ENCODE results near the gene ASB18. TPM values are rescaled to one million over a fixed set of nuclear protein-coding genes. Genes with fewer than 3 reads are reported as not detected.

The ASB18 gene
- total and polyA plus RNA-seq, 2 experiments from 2014 or later: not detected

- ATAC-seq: peak; percentile 12
Observed at GRCh38 chr2:236238751-236239150, 25.5 kb downstream of the ASB18 start.

GRCh38 chr2:236237468-236238190 is 26.6 kb downstream of the ASB18 start:
- H3K27ac ChIP-seq (ENCODE audit: low read depth): no peak overlapping the region
- Mint-ChIP-seq H3K27me3 (ENCODE audit: insufficient read depth, low read depth, poor library complexity) (peaks cover 41% of the 10 kb centered on the region), H3K9me3 (no peaks in the 10 kb centered on the region), H3K27ac (no peak overlapping the region), H3K36me3 (ENCODE audit: low read depth) (no peaks in the 10 kb centered on the region; the same call in 2 of the 3 replicates), H3K4me3 (peak overlapping the region; percentile 60), H3K4me1 (peaks cover 35% of the 10 kb centered on the region)
- peaks cover 49% of the 10 kb centered on the region for H3K27me3 ChIP-seq (ENCODE audit: insufficient read depth)
- ATAC-seq: peak; percentile 83
- no peaks in the 10 kb centered on the region; the same call in 1 of the 2 replicates for H3F3A ChIP-seq (replicated peaks; ENCODE audit: low read depth)
- peaks cover 33% of the 10 kb centered on the region for H3K4me1 ChIP-seq (ENCODE audit: insufficient read depth)
- no peaks in the 10 kb centered on the region; the same call in 1 of the 2 replicates for H3K36me3 ChIP-seq (ENCODE audit: insufficient read depth)
- peak overlapping the region; percentile 91 for H2AFZ ChIP-seq
- H3K79me2 ChIP-seq (replicated peaks; ENCODE audit: insufficient read depth): no peaks in the 10 kb centered on the region
- H3K4me3 ChIP-seq: peak overlapping the region; percentile 49
- peak overlapping the region; percentile 77 for H3K4me2 ChIP-seq
- 0 out of 2 replicates have a peak, but pooled peaks cover 4% of the 10 kb centered on the region for H4K20me1 ChIP-seq (replicated peaks; ENCODE audit: insufficient read depth)
- no peaks in the 10 kb centered on the region; the same call in 1 of the 2 replicates for H3K9me2 ChIP-seq (ENCODE audit: insufficient read depth)
- peak; percentile 83 for DNase-seq (ENCODE audit: low spot score)
- TF ChIP-seq ZNF331 (CRISPR knock-in tag; IDR thresholded peaks at IDR 0.05; ENCODE audit: low read depth): no peak
- no peak for TF ChIP-seq STAT1 (IDR thresholded peaks at IDR 0.05; ENCODE audit: unreplicated experiment)
- TF ChIP-seq ZNF114 (CRISPR knock-in tag; IDR thresholded peaks at IDR 0.05): no peak
- TF ChIP-seq EZH2 (IDR thresholded peaks at IDR 0.05; ENCODE audit: low read depth, unreplicated experiment): no peak
- no peak for TF ChIP-seq POLR2AphosphoS5 (IDR thresholded peaks at IDR 0.05; ENCODE audit: low read depth)
- TF ChIP-seq JUNB (IDR thresholded peaks at IDR 0.05; ENCODE audit: unreplicated experiment): no peak
- no peak for TF ChIP-seq CTCF (conservative IDR thresholded peaks at IDR 0.05; ENCODE audit: low read depth in 2 of 2)

More at GRCh38 chr2:236238751-236239150, 25.5 kb downstream of the ASB18 start:
- no peaks in the 10 kb centered on the region; the same call in 1 of the 2 replicates for H3K9me2 ChIP-seq (ENCODE audit: insufficient read depth)
- peaks cover 33% of the 10 kb centered on the region for H3K4me1 ChIP-seq (ENCODE audit: insufficient read depth)
- peaks cover 47% of the 10 kb centered on the region for H3K27me3 ChIP-seq (ENCODE audit: insufficient read depth)
- H3K27ac ChIP-seq (ENCODE audit: low read depth): no peak overlapping the region
- no peak for DNase-seq (ENCODE audit: low spot score)
- Mint-ChIP-seq H3K4me1 (peaks cover 35% of the 10 kb centered on the region), H3K9me3 (no peaks in the 10 kb centered on the region), H3K27me3 (ENCODE audit: insufficient read depth, low read depth, poor library complexity) (peaks cover 40% of the 10 kb centered on the region), H3K27ac (no peak overlapping the region), H3K36me3 (ENCODE audit: low read depth) (no peaks in the 10 kb centered on the region; the same call in 2 of the 3 replicates), H3K4me3 (peak overlapping the region; percentile 60; the same call in 1 of the 3 replicates)
- H3K4me2 ChIP-seq: 0 out of 2 replicates have a peak overlapping the region, but pooled peaks have one; percentile 57
- TF ChIP-seq ZNF331 (CRISPR knock-in tag; IDR thresholded peaks at IDR 0.05; ENCODE audit: low read depth) (no peak), JUNB (IDR thresholded peaks at IDR 0.05; ENCODE audit: unreplicated experiment) (no peak), POLR2AphosphoS5 (IDR thresholded peaks at IDR 0.05; ENCODE audit: low read depth) (no peak), NANOG (IDR thresholded peaks at IDR 0.05; ENCODE audit: borderline replicate concordance) (no peak), EZH2 (IDR thresholded peaks at IDR 0.05; ENCODE audit: low read depth, unreplicated experiment) (no peak), ZNF114 (CRISPR knock-in tag; IDR thresholded peaks at IDR 0.05) (no peak), EZH2phosphoT487 (IDR thresholded peaks at IDR 0.05; ENCODE audit: unreplicated experiment) (no peak)
- TF ChIP-seq, protein P1, sequence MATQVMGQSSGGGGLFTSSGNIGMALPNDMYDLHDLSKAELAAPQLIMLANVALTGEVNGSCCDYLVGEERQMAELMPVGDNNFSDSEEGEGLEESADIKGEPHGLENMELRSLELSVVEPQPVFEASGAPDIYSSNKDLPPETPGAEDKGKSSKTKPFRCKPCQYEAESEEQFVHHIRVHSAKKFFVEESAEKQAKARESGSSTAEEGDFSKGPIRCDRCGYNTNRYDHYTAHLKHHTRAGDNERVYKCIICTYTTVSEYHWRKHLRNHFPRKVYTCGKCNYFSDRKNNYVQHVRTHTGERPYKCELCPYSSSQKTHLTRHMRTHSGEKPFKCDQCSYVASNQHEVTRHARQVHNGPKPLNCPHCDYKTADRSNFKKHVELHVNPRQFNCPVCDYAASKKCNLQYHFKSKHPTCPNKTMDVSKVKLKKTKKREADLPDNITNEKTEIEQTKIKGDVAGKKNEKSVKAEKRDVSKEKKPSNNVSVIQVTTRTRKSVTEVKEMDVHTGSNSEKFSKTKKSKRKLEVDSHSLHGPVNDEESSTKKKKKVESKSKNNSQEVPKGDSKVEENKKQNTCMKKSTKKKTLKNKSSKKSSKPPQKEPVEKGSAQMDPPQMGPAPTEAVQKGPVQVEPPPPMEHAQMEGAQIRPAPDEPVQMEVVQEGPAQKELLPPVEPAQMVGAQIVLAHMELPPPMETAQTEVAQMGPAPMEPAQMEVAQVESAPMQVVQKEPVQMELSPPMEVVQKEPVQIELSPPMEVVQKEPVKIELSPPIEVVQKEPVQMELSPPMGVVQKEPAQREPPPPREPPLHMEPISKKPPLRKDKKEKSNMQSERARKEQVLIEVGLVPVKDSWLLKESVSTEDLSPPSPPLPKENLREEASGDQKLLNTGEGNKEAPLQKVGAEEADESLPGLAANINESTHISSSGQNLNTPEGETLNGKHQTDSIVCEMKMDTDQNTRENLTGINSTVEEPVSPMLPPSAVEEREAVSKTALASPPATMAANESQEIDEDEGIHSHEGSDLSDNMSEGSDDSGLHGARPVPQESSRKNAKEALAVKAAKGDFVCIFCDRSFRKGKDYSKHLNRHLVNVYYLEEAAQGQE (IDR thresholded peaks at IDR 0.05; ENCODE audit: unreplicated experiment): no peak
- no peaks in the 10 kb centered on the region; the same call in 1 of the 2 replicates for H3K36me3 ChIP-seq (ENCODE audit: insufficient read depth)
- H3F3A ChIP-seq (replicated peaks; ENCODE audit: low read depth): no peaks in the 10 kb centered on the region; the same call in 1 of the 2 replicates
- no peak overlapping the region for H3K4me3 ChIP-seq
- H3K79me2 ChIP-seq (replicated peaks; ENCODE audit: insufficient read depth): no peaks in the 10 kb centered on the region
- H4K20me1 ChIP-seq (replicated peaks; ENCODE audit: insufficient read depth): 0 out of 2 replicates have a peak, but pooled peaks cover 4% of the 10 kb centered on the region
- H2AFZ ChIP-seq: no peak overlapping the region

Data from GM23338 (cell line).